ENCODE results near the gene ATP2C1.
"Not testable (repeated sequence)": the region's sequence is repeated elsewhere in the genome, so short reads cannot be mapped to it uniquely, and the experiment has no call there.

The ATP2C1 gene

GRCh38 chr3:130935761-130936492 is 42.0 kb downstream of the ATP2C1 start:
- DNase-seq (ENCODE audit: low read depth): no peak

- DNase-seq (ENCODE audit: low read depth): no peak
Measured at GRCh38 chr3:130939753-130940152, 45.9 kb downstream of the ATP2C1 start.

GRCh38 chr3:130941793-130942192 is 47.9 kb downstream of the ATP2C1 start:
- DNase-seq (ENCODE audit: low read depth): no peak

DNA sequence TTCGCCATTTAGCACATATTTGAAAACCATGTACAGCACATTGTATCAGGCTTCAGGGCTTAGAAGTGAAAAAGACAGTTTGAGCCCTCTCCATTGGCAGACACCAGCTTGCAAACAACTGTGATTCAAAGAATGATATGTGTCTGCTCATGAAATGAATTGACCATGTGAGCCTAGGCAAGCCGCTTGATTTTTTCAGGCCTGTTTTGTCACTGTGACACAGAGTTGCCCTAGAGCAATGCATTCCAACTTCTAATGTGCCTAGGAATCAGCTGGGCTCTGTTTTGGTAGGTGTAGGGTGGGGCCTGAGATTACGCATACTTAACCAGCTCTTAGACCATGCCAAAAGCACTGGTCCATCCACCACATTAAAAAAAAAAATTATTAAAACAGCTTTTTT is 53.0 kb downstream of the ATP2C1 start:
- DNase-seq (ENCODE audit: low read depth): no peak

GRCh38 chr3:130948001-130948773 is 54.3 kb downstream of the ATP2C1 start:
- DNase-seq (ENCODE audit: low read depth): no peak

GRCh38 chr3:130948929-130949328 is 55.0 kb downstream of the ATP2C1 start:
- no peak for DNase-seq (ENCODE audit: low read depth)

DNA sequence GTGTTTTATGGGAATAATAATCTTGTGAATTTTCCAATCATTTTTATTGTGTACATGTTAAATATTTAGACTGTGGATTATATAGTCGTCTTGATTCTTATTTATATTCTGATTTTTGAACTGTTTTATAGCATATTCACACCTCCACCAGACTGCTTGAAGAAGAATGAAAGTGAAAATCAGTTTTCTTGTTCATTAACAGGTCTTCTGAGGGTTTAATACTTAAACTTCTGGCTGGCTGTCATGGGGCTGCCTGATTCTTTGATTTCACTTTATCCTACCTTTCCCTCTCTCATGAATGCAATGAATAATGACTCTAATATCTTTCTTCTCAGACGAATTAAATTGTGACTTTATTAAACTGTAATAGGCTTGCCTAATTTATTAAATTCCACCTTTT is 56.2 kb downstream of the ATP2C1 start:
- DNase-seq (ENCODE audit: low read depth): no peak

DNA sequence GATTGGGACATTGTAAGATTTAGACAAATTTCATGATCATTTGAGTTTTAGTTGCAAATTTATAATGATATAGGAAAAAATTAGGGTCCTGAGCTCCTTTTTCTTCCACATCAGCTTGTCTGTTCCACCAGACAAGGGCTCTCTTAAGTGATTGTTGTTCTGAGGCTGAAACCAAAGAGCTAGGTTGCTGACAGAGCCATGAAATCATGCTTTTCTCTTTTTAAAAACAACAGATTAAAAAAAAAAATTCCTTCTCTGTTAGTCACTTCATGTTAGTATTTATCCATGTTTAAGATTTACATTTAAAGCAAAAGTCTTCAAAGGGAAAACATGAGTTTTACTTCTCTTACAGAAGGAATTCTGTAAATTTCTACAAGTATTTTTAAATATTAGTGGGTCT is 56.8 kb downstream of the ATP2C1 start:
- DNase-seq (ENCODE audit: low read depth): no peak

GRCh38 chr3:130955481-130955880 is 61.6 kb downstream of the ATP2C1 start:
- no peak for DNase-seq (ENCODE audit: low read depth)

DNA sequence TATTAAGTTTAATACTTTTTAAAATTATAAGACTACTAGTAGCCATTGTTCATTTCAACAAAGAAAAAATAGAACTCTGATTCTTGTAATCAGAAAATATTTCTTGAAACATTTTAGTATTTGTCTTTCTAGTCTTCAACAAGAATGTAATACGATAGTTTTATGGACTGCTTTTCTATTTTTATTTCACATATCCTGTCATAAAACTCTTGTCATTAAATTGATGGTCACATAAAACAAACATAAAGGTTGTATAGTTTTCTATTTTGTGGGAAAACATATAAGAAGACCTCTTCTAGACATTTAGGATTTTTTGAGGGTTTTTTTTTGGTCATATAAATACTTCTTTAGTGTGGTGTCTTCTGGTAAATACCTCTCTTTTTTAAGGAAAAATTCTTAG is 62.4 kb downstream of the ATP2C1 start:
- DNase-seq (ENCODE audit: low read depth): no peak

GRCh38 chr3:130956721-130957120 is 62.8 kb downstream of the ATP2C1 start:
- DNase-seq (ENCODE audit: low read depth): no peak

- no peak for DNase-seq (ENCODE audit: low read depth)
Measured at GRCh38 chr3:130960139-130960795, 66.4 kb downstream of the ATP2C1 start.

DNA sequence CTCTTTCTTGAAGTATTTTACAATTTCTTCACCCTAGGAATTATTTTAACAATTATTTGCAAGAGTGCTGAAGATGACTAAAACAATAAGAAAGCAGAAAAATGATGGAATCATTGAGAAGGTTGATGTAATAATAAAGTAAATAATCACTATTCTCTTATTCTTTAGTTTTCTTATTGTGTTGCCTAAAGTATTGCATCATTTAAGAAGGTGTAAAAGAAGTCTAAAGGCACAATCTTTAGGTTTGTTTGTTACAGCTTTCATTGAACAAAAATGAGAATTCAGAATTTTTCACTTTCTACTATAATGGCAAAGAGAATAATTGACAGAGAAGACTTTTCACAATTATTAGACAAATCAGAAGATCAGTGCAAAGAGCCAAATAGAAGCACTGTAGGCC is 67.6 kb downstream of the ATP2C1 start:
- no peak for DNase-seq (ENCODE audit: low read depth)

GRCh38 chr3:130963444-130963843 is 69.6 kb downstream of the ATP2C1 start:
- DNase-seq (ENCODE audit: low read depth): no peak

DNA sequence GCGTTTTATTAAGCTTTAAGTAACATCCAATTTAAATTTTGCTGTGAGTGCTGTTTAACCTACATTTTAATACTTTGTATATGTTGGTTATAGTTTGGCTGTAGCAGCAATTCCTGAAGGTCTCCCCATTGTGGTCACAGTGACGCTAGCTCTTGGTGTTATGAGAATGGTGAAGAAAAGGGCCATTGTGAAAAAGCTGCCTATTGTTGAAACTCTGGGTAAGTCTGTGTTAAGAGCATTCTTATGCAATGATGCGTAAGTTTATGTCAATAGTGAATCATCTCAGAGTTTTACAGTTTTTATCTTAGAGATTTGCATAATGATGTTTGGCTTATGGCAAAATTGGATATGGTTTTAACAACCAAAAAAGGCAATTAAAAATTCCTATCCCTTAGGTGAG is 70.0 kb downstream of the ATP2C1 start:
- no peak for DNase-seq (ENCODE audit: low read depth)

DNA sequence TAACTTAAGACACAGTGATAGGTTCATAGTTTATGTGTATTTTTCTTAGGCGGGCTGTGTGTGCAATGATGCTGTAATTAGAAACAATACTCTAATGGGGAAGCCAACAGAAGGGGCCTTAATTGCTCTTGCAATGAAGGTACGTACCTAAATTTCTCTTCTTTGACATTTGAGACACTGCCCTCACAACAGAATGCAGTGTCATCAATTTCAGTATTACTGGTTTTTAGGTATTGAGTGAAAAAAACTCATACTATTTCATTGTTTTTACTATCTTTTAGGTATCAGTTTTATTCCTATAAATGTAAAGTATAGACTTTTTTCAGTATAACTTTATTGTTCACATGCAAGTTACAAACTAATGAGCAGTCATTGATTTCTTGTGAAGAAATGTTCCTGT is 73.4 kb downstream of the ATP2C1 start:
- DNase-seq (ENCODE audit: low read depth): no peak

DNA sequence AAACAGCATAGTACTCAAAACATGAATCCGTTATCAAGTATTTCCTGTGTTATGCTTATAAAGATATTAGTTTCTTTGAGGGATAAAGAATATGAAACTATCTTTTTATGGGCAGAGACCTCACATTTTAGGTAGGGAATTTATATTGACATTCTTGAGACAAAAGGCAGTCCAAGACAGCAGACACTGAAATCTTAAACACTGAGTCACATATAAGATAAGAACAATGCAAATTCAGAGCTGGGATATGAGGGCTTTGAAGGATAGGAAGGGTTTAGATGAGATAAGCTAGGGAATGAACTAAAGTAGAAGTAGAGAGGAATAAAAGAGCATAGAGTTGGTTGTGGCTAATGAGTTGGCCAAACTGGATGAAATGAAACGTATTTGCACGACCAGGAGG is 74.3 kb downstream of the ATP2C1 start:
- DNase-seq (ENCODE audit: low read depth): no peak

DNA sequence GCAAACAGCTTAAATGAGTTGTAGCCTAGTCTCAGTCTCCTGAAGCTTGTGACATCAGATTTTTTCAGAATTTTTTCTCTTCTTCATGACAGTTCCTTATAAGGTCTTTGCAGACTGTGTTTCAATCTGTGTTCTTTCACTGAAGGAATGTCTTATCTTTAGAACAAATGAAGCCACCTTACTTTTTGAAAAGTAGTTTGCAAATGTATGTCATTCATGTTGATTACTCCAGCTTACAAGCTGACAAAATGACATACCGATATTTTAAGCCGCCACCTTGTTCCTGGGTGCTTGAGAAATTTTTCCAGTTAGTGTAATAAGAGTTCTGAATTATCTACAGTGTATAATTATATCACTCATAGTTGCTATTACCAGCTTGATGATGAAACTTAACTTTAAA is 75.7 kb downstream of the ATP2C1 start:
- no peak for DNase-seq (ENCODE audit: low read depth)

DNA sequence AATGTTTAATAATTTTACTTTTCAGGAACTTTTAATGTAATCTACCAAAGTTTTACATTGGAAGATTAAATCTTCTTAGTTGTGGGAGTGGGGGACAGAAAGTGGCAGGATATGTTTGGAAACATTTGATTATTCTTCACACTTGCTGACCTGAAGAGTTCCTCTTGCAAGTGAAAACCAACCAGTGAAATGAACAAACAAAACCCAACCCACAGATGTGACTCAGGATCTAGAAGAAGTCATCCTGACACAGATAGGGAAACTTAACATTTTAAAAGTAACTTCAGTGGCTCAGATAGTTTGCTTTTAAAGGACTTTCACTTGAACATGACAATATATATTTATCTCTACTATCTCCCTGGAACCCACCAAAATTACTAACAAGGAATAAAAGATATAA is 77.3 kb downstream of the ATP2C1 start:
- no peak for DNase-seq (ENCODE audit: low read depth)

DNA sequence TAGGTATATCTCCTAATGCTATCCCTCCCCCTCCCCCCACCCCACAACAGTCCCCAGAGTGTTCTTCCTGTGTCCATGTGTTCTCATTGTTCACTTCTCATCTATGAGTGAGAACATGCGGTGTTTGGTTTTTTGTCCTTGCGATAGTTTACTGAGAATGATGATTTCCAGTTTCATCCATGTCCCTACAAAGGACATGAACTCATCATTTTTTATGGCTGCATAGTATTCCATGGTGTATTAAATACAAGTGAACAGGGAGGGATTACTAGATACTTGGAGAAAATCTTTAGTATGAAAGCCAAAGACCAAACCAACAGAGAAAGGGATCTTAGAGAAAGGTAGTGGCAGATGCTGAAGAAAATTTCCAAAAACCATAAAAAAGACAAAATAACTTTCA is 78.7 kb downstream of the ATP2C1 start:
- DNase-seq (ENCODE audit: low read depth): not testable (repeated sequence)

- DNase-seq (ENCODE audit: low read depth): no peak
Measured at GRCh38 chr3:130973406-130973805, 79.5 kb downstream of the ATP2C1 start.

DNA sequence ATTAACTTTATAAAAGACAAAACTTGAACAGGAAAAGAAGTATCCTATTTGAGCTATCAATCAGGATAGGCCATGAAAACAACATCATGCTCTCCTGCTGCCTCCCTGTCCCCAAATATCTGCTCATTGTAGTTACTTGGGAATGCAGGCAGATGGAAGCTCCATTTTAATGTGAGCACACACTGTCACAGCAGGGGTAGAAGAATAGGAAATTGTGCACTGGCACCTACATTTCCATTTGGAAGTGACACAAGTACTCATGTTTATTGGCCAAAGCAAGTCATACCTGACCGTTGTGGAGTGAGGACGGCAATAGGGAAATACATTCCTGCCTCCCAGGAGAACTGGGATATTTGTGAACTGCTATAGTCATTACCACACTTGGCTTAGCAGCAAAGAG is 80.3 kb downstream of the ATP2C1 start:
- no peak for DNase-seq (ENCODE audit: low read depth)

DNA sequence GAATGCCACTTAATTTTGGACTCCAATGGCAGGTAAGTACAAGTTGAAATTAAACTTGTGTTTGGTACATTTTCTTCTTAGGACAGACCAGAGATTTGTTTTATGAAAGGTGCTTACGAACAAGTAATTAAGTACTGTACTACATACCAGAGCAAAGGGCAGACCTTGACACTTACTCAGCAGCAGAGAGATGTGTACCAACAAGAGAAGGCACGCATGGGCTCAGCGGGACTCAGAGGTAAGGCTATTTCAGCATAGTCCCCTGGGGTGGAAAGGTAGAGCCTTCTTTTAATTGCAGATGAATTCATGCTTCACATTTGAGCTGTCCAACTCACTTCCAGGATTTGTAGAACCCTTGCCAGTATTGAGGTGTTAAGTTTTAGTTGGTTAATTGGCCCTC is 81.4 kb downstream of the ATP2C1 start:
- DNase-seq (ENCODE audit: low read depth): no peak

Data from activated T-cell treated with anti-CD3 and anti-CD28 coated beads for 24 hours (primary cell).